Measurements from ENCODE around the gene PDZD8.
"Not testable (repeated sequence)": the region's sequence is repeated elsewhere in the genome, so short reads cannot be mapped to it uniquely, and the experiment has no call there.

Gene PDZD8

DNA sequence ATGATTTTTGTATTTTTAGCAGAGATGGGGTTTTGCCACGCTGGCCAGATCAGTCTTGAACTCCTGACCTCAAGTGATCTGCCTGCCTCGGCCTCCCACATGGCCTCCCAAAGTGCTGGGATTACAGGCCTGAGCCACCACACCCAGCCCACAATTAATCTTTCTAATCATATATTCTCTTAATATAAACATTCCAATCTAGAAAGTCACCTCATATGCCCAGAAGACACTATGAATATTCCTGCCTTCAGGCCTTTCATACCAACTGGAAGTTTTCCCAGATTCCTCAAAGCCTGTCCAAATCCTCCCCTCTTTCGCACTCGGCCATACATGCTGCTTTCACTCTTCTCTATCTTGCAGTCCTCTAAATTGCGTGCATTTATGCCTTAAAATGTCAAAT lies 32.6 kb downstream of the PDZD8 start:
- DNase-seq: no peak

DNA sequence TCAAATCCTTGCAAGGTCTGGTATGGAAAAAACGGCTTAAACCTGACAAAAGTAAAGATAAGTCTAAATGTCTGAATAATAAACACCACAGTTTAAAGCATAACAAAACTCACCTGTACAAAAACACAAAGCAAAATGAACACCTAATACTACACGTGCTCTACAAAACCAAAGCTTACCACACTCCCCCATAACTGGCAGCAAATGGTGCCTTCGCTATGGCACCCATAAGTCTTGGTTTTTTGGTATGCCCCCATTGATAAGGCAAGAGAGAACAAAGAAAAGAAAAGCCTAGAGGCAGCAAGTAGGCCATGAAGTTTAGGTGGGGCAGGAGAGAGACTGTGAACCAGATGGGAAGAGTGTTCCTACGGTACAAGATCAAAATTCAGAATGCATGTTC lies 34.2 kb downstream of the PDZD8 start:
- DNase-seq: no peak

DNA sequence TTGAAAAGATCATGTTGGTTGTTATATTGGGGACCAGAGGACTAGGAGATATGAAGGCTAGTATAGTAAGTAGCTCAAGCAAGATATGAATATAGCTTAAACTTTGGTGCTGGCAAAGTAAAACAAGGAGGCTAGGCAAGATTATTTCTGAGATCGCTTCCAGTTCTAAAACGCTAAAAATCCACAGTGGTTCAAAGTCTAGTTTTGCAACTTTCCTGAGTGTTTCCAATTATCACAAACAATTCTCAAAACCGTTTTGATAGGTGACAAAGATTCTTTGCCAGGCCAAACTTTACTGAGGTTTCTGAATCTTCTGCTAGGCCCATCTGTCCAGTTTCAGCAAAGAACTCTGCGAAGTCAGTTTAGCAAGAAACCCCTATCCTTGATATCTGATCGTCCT lies 35.3 kb downstream of the PDZD8 start:
- DNase-seq: no peak

DNA sequence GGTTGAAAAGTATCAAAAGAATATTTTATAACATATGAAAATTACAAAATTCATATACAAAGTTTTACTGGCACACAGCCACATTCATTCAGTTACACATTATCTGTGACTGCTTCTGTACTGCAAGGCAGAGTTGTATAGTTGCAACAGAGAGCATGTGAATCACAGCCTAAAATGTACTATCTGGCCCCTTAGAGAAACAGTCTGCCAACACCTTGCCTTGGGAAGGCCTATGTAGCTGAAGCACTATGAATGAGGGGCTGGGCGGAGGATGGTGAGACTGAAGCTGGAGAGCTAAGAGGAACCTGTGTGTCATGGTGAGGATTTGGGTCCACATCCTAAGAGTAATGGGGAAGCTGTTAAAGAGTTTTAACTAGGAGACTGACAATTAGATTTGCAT lies 35.7 kb downstream of the PDZD8 start:
- peak in 1 of 2 experiments; percentile 7 for DNase-seq

DNA sequence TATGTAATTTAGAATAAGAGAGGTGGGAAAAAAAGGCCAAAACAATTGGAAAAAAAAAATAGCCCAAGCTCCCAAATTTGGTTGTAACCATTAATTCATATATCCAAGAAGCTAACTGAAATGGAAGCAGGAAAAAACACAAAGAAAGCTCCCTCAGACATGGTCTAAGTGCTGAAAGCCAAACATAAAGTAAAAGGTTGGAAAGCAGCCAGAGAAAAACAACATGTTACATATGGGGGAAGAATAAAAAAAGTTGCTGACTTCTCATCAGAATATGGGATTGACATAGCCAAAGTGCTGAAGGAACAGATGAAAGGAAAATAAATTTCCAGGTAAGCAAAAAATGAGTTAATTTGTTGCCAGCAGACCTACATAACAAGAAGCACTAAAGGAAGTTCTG lies 40.3 kb downstream of the PDZD8 start:
- DNase-seq: no peak

DNA sequence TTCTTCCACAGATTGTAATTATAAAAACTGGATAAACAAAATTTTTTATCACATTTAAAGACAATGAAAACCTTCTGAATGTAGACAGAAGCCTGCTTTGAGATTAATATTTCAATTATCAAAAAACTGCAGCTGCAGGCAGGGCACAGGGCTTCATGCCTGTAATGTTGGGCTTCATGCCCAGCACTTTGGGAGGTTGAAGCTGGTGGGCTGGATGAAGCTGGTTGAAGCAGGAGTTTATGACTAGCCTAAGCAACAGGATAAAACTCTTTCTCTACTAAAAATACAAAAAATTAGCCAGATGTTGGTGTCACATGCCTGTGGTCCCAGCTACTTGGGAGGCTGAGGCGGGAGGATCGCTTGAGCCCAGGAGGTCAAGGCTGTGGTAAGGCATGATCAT lies 41.2 kb downstream of the PDZD8 start:
- DNase-seq: no peak

DNA sequence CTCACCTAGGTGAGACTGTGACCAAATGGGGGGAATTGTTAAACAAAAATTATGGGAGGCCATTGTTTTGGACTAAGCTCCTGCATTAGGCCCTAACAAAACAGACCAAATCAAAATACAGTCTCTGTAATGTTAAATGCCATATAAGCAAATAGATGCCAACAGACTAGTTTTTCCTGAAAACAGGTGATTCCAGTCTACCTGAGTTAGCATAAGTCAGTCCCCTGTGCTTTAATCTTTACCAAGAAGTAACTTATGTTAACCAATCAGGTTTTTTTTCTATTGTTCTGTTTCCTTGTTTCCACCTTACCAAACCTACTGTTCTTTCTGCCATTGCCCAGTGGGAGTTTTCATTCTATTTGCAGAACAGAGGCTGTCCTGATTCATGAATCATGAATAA lies 48.0 kb downstream of the PDZD8 start:
- no peak for DNase-seq

DNA sequence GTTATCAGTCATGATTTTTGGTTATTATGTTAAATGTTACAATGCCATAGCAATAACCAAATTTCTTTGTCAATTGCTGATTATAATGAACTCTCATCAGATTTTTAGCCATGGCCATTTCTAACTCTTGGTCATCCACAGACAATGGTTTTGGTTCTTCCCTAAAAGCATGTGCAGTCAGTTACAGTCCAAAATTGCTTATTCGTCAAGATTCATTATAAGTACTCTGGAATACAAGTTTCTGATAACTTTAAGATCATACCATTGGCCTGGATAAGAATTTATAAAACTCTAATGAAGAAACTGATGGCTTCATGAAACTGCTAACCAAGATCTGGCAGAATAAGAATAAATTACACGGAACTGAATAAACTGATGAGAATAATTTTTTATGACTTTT lies 50.9 kb downstream of the PDZD8 start:
- no peak for DNase-seq

DNA sequence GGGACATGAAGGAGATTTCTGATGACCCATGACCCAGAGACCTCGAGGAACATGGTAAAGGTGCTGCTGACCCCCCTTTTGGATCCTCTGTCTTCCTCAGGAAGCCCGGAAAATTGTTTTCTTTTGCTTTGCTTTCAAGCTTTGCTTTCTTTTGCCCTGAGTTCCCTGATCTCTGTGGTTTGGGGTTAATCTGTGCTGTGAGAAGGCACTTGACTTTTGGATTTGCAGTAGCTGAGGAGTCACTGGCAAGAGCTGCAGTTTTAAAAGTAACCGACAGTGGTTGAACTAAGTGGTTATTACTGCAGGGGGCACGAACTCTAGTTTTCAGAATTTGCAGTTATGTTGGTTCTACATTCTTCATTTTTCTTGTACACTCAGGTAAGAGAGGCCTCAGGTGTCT lies 53.0 kb downstream of the PDZD8 start:
- no peak for DNase-seq

DNA sequence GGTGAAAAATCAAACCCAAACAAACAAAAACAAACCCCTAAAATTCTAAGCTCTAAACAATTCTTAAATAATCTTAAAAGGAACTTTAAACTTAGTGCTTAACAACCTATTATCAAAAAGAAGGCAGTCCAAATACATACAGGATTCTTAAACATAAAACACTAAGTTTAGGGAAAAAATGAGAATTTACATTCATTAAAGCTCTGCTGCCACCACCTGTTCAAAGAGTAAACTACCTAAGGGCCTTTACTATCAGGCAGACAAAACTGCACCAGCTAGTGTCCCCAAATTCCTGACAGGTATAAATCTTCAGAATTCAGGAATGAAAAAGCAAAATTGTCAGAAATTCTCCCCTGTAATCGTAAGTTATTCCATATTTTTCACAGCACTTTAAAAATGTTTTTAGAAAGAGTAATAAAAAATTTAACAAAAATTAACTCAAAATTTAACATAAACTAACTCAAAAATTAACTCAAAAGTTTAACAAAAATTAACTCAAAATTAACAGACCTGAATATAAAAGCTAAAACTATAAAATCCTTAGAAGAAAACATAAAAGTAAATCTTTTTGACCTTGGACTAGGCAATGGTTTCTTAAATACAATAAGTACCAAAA lies 55.1 kb downstream of the PDZD8 start:
- DNase-seq: peak; percentile 83 to 88

DNA sequence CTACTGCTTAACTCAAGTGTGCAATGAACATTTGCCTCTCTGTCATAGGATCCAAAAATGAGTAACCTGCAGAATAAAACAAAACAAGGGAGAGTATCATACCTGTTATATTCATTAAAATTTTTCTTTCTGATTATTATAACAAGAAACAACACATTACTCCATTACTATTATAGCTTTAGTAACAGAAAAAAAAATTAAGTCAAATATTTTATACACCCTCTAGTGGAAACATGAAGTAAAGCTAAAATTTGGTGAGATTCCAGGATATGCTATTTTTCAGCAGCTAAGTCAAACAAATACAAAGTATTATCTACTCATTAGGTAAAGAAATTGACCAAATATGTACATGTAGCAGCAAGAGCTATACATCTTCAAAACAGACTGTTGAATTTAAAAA lies 56.3 kb downstream of the PDZD8 start:
- peak; percentile 61 to 83 for DNase-seq

DNA sequence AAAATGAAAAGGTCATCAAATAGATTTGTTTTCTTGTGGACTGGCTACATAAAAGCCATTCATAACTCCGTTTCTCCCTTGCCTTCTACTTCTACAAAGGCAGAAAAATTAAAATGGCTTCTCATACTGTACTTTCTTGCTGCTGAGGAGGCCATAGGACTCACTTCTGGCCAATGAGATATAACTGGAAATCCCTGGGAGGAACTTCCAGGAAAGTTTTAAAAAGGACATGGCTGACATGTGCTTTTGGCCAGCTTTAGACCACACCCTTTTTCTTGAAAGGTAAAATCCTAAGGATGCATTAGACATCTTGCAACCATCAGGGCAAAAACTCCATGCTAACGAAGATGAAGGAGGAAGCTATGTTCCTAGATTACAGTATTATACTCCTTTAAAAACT lies 58.5 kb downstream of the PDZD8 start:
- DNase-seq: no peak

DNA sequence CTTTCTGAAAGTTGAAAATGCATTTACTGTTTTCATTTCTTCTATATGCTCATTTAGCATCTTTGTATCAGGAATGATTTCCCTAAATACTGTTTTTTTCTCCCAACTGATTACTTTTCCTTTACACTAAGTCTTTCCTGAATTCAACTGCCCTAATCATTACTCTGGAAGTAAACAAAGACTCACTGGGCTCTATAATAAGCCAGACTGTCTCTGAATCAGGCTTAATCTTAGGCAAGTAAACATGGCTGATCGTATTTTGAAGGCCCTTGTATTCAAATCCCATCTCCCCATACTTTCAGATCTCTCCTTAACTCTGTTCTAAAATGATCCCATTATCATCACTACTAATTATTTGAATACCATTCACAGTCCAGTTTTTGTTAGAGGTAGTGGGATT lies 61.6 kb downstream of the PDZD8 start:
- no peak for DNase-seq

DNA sequence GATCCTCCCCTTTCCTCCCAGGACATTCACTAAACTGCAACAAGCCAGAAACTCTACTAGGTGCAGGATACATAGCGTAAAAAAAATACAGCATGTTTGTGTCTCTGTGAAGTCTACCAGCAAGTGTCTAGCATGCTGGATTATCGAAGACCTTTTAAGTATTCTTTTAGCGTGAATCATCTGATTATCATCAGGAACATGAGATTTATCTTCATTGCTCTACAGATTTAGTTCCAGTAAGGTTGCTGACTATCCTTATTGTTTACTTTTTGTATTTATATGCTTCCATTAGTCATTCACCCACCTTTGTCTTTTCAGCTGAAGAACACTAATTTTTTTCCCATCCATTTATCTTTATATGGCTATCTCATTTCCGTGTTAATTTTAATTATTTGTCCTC lies 62.8 kb downstream of the PDZD8 start:
- DNase-seq: no peak

DNA sequence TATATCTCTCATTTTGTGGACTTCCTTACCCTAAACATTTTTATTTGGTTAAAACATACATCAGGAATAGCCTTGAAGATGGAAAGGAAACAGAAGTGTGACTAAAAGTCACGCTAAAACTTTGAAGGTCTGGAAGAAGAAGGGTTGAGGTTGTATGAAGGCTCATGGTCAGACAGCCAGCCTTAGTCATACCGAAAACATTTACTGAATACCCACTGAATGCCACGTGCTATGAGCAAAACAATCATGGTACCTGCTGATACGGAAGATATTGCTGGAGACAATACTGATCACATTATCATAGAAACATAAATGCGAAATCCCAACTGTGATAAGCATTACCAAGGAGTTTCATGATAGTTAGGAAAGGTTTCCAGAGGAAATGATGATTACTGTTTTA lies 64.0 kb downstream of the PDZD8 start:
- no peak for DNase-seq

DNA sequence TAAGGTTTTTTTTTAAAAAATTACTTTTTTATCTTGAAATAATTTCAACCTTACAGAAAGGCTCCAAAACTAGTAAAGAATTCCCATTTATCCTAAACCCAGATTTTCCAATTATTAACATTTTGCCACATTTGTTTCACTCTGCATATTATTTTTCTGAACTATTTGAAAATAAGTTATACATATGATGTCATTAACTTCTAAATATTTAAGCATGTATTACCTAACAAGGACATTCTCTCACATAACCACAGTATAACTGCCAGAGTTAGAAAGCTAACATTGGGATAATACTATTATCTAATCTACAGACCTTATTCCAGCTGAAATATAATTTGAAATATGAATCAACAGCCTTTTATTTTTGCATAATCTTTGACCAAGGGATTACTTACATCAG lies 68.6 kb downstream of the PDZD8 start:
- DNase-seq: no peak

DNA sequence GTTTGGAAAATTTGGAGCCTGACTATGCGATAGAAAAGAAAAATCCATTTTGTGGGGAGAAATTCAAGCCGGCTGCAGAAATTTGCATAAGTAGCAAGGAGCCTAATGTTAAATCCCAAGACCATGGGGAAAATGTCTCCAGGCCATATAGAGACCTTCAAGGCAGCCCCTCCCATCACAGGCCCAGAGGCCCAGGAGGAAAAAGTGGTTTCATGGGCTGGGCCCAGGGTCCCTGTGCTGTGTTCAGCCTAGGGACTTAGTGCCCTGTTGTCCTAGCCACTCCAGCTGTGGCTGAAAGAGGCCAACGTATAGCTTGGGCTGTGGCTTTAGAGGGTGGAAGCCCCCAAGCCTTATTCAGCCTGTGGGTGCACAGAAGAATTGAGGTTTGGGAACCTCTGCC lies 71.8 kb downstream of the PDZD8 start:
- not testable (repeated sequence) for DNase-seq

DNA sequence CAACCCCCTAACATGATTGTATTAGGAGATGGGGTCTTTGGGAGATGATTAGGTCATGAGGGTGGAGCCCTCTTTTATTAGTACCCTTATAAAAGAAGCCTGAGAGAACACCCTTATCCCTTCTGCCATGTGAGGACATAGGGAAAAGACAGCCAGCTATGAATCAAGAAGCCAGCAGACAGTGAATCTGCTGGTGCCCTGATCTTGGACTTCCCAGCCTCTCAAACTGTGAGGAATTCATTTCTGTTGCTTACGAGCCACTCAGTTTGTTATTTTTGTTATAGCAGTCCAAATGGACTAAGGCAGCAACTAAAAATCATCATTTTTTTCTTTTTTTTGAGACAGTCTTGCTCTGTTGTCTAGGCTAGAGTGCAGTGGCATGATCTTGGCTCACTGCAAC lies 74.6 kb downstream of the PDZD8 start:
- DNase-seq: no peak

DNA sequence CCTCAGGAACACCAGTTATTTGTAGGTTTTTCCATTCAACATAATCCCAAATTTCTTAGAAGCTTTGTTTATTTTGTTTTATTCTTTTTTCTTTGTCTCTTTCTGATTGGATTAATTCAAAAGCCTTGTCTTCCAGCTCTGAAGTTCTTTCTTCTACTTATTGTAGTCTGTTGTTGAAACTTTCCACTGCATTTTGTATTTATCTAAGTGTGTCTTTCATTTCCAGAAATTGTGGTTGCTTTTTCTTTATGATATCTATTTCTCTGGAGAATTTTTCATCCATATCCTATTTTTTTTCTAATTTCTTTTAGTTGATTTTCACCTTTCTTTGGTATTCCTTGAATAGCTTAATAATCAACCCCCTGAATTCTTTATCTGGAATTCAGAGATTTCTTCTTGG lies 75.8 kb downstream of the PDZD8 start:
- no peak for DNase-seq

DNA sequence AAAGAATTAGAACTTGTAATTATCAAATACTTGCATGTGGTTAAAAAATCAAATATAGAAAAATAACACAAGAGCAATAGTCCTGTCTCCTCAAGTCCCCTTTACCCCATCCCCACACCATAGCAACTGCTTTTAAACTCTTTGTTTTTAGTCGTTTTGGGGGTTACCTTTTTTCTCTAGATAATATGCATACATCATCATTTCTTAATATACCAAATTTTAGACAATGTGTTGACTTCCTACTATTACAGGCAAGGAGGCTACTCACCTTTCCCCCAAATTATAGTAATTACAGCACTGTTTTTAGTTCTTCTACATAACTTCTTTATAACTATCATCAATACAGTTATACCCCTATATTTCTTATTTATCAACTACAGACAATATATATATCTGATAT lies 77.0 kb downstream of the PDZD8 start:
- no peak for DNase-seq

DNA sequence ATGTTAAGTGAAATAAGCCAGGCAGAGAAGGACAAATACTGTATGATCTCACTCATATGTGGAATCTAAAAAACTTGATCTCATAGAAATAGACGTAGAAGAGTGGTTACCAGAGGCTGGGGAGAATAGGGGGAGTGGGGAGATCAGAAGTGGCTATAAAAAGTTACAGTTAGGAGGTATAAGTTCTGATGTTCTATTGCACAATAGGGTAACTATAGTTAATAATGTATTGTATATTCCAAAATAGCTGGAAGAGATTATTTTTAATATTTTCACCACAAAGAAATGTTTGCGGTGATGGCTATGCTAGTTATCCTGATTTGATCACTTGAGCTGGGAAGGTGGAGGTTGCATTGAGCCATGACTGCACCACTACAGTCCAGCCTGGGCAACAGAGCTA lies 80.5 kb downstream of the PDZD8 start:
- DNase-seq: no peak

DNA sequence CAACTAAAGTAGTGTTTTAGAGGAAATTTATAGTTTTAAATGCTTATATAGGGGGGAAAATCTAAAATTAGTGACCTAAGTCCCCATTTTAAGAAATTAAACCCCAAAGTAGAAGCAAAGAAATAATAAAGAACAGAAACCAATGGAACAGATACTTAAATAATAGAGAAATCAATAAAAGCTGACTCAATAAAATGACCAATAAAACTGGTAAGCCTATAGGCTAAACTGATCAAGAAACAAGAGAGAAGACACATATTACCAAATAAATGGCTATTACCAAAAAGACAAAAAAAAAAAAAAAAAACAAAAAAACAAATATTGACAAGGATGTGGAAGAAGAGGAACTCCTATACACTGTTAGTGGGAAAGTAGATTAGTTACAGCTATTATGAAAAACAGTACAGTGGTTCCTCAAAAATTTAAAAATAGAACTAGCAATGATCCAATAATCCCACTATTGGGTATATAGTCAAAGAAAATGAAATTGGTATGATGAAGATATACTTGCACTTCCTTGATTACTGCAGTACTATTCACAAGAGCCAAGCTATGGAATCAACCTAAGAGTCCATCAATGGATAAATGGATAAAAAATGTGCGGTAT lies 81.1 kb downstream of the PDZD8 start:
- peak in 1 of 2 experiments; percentile 5 for DNase-seq

DNA sequence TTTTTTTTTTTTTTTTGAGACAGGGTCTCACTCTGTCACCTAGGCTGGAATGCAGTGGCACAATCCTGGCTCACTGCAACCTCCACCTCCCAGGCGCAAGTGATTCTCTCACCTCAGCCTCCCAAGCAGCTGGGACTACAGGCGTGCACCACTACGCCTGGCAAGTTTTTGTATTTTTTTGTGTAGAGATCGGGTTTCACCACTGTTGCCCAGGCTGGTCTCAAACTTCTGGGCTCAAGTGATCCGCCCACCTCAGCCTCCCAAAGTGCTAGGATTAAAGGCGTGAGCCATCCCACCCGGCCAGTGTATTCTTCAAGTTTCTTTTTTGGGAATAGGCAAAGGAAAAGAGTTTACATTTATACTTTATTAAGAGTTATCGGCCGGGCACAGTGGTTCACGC lies 84.4 kb downstream of the PDZD8 start:
- DNase-seq: not testable (repeated sequence)

DNA sequence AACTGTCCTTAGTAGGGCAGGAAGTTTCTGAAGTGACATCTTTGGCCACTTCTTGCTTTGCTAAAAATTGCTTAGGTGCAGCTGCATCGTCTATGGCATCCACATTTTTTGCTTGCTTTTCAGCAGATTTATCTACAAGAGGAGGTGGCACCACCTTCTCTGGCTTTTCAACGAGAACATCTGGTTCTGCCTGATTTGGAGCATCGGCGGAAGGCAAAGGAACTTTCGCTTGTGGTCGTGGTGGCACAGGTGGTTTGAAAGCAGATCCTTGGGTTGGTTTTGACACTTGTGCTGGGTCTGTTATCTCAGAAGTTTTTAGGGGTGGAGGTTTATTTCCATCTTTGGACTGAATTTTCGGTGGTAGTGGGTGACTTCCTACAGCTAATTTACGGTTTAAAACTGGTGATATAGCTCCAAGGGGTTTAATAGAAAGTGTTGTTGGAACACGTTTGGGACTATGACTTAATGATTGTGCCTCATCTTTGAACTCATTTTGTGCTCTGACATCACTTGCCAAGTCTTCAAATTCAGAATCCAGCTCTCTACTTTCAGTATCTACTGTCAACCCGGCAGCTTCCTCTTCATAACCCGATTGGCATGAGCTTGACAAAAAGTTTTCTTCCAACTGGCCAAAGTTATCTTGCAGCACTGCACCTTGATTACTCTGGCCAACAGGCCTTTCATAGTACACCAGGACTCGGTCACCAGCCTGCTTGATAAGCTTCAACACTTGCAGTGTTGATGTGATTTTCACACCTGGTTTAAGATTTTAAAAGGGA lies 90.3 kb downstream of the PDZD8 start:
- no peak for DNase-seq

DNA sequence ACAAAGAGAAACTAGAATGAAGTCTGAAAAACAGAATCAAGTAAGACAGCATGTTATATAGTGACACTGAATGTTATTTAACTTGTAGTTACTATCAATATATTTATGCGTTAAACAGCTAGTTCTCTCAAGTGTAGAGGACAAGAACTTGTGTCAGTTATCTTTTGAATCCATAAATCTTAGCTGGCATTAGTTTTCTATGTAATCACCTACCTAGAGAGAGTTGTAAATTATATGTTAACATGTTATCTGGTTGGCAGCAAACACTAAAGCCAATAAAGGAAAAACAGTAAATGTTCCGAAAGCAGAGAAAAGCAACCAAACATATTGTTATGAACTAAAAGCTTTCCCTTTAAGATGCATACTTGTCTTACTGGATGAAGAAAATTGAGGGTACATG lies 97.6 kb downstream of the PDZD8 start:
- DNase-seq: no peak
